Gastrocnemius medialis (tissue), 4 donors: Measurements from ENCODE around the gene FOXI3.
"Not testable (repeated sequence)": the region's sequence is repeated elsewhere in the genome, so short reads cannot be mapped to it uniquely, and the experiment has no call there.

Source experiments
- CTCF ChIP-seq, 5 experiments: fragments of 450-650 bp in 3 of 5; fragments of 200-600 bp in 2 of 5; sonication (generic) in 2 of 5; IDR thresholded peaks in 4 of 5; conservative IDR thresholded peaks in 1 of 5; 1 replicate in 4 of 5; 2 replicates in 1 of 5; pipeline ENCODE4 v1.5.1; 2016 to 2019; ENCODE audit warnings: antibody characterized with exemption in 5 of 5, mild to moderate bottlenecking in 3 of 5, moderate library complexity in 3 of 5
- POLR2A ChIP-seq, 2 donors: fragments of 450-650 bp; IDR thresholded peaks; one replicate each; pipeline ENCODE4 v1.6.1; 2017; ENCODE audit warnings: antibody characterized with exemption in 2 of 2, mild to moderate bottlenecking in 2 of 2, moderate library complexity in 2 of 2

- TF ChIP-seq CTCF (IDR thresholded peaks at IDR 0.05 in 4 of 5, conservative IDR thresholded peaks at IDR 0.05 in 1 of 5); POLR2A (IDR thresholded peaks at IDR 0.05): not testable (repeated sequence)
These were observed 33.4 kb downstream of the FOXI3 start for GRCh38 chr2:88419051-88419450.
